H1 (cell line): ENCODE results near the gene USP12.

Source experiments
- POLR2A ChIP-seq, 2 experiments: IDR thresholded peaks; 1 replicate in 1 of 2; 2 replicates in 1 of 2; pipeline ENCODE4 v1.6.1; 2011; ENCODE audit warnings: low read depth in 2 of 2, low read length in 2 of 2, mild to moderate bottlenecking in 2 of 2; ENCODE audit errors: control extremely low read depth in 1 of 2
- TF ChIP-seq, protein P1 (sequence below), 3 experiments: IDR thresholded peaks; 1 replicate in 2 of 3; 2 replicates in 1 of 3; pipeline versions ENCODE4 v1.5.1 to v1.6.1; 2011; ENCODE audit warnings: low read length in 3 of 3, mild to moderate bottlenecking in 3 of 3, inconsistent platforms in 2 of 3, low read depth in 1 of 3, moderate library complexity in 1 of 3; ENCODE audit not compliant: insufficient read depth in 1 of 3; ENCODE audit errors: control extremely low read depth in 1 of 3

DNA sequence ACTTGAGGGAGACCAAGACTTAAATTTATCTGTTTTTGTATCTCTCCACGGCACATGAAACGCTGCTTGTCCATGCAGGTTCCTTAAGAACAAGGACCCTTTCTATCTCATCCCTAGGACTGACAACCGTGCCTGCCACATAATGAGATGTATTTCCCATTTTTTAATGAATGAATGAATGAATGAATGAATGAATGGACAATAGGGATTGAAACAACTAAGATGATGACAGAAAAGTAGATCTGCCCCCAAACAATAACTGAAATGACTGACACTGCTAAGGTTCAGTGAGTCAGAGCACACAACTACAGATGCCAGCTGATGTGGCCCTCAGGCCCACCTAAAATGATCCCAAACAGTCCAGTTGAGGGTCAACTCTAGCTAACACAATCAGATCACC lies 69.8 kb downstream of the USP12 start:
- no peak for TF ChIP-seq POLR2A (IDR thresholded peaks at IDR 0.05; ENCODE audit: control extremely low read depth in 1 of 2, low read depth in 2 of 2, low read length in 2 of 2)
- TF ChIP-seq, protein P1, sequence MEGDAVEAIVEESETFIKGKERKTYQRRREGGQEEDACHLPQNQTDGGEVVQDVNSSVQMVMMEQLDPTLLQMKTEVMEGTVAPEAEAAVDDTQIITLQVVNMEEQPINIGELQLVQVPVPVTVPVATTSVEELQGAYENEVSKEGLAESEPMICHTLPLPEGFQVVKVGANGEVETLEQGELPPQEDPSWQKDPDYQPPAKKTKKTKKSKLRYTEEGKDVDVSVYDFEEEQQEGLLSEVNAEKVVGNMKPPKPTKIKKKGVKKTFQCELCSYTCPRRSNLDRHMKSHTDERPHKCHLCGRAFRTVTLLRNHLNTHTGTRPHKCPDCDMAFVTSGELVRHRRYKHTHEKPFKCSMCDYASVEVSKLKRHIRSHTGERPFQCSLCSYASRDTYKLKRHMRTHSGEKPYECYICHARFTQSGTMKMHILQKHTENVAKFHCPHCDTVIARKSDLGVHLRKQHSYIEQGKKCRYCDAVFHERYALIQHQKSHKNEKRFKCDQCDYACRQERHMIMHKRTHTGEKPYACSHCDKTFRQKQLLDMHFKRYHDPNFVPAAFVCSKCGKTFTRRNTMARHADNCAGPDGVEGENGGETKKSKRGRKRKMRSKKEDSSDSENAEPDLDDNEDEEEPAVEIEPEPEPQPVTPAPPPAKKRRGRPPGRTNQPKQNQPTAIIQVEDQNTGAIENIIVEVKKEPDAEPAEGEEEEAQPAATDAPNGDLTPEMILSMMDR (IDR thresholded peaks at IDR 0.05; ENCODE audit: control extremely low read depth in 1 of 3, insufficient read depth in 1 of 3, low read depth in 1 of 3, low read length in 3 of 3): no peak
